GM18861 (cell line): Measurements from ENCODE around the gene CFAP100.

ENCODE experiments used
- ATAC-seq: cut with Tn5 transposase; IDR thresholded peaks from one replicate; pipeline ENCODE4 v1.9.1; 2021; ENCODE audit not compliant: unreplicated experiment

The CFAP100 gene

GRCh38 chr3:126373682-126374601 is 20.8 kb upstream of the CFAP100 start:
- ATAC-seq, result no peak

GRCh38 chr3:126375835-126376331 is 18.8 kb upstream of the CFAP100 start:
- ATAC-seq, result no peak

GRCh38 chr3:126376444-126376843 is 18.3 kb upstream of the CFAP100 start:
- no peak for ATAC-seq

GRCh38 chr3:126377211-126377610 is 17.5 kb upstream of the CFAP100 start:
- ATAC-seq, result no peak

GRCh38 chr3:126378341-126378751 is 16.4 kb upstream of the CFAP100 start:
- no peak for ATAC-seq

- no peak for ATAC-seq
Measured at GRCh38 chr3:126380011-126380768, 14.5 kb upstream of the CFAP100 start.

GRCh38 chr3:126381966-126382365 is 12.7 kb upstream of the CFAP100 start:
- ATAC-seq, result no peak

GRCh38 chr3:126389112-126389793 is 5.5 kb upstream of the CFAP100 start:
- ATAC-seq, result peak; percentile 79

GRCh38 chr3:126389794-126390146 is 4.9 kb upstream of the CFAP100 start:
- no peak for ATAC-seq

- ATAC-seq, result no peak
Measured at GRCh38 chr3:126390201-126390600, 4.5 kb upstream of the CFAP100 start.

GRCh38 chr3:126390751-126391150 is 4.0 kb upstream of the CFAP100 start:
- ATAC-seq, result no peak

- ATAC-seq, result no peak
Measured at GRCh38 chr3:126391631-126392030, 3.1 kb upstream of the CFAP100 start.

GRCh38 chr3:126392246-126392645 is 2.5 kb upstream of the CFAP100 start:
- ATAC-seq, result no peak

GRCh38 chr3:126393563-126393962 is 1.1 kb upstream of the CFAP100 start:
- ATAC-seq, result no peak

GRCh38 chr3:126394977-126395321 is 240 bp downstream of the CFAP100 start:
- no peak for ATAC-seq

- no peak for ATAC-seq
Measured at GRCh38 chr3:126395846-126396513, 1.3 kb downstream of the CFAP100 start.

GRCh38 chr3:126396536-126396935 is 1.8 kb downstream of the CFAP100 start:
- no peak for ATAC-seq

GRCh38 chr3:126397610-126398422 is 3.1 kb downstream of the CFAP100 start:
- no peak for ATAC-seq

GRCh38 chr3:126398423-126399350 is 4.0 kb downstream of the CFAP100 start:
- no peak for ATAC-seq
